Hepatocyte (in vitro differentiated cells): ENCODE data around the gene AKAP3. TPM values are rescaled to one million over a fixed set of nuclear protein-coding genes. Genes with fewer than 3 reads are reported as not detected.

ENCODE experiments used
- DNase-seq: peaks from one replicate; pipeline ENCODE4 v3.0.0-alpha.2; 2016; ENCODE audit warnings: low spot score
- H2AFZ ChIP-seq: fragments of 200-600 bp; sonication (generic); 2 replicates; pipeline ENCODE4 v1.6.0; 2016; ENCODE audit warnings: antibody characterized with exemption, mild to moderate bottlenecking
- H3K27ac ChIP-seq: fragments of 200-600 bp; sonication (generic); 2 replicates; pipeline ENCODE4 v1.5.1; 2016; ENCODE audit warnings: mild to moderate bottlenecking
- H3K27me3 ChIP-seq: fragments of 200-600 bp; sonication (generic); 2 replicates; pipeline ENCODE4 v1.6.1; 2016
- H3K36me3 ChIP-seq: fragments of 200-600 bp; sonication (generic); replicated peaks from 2 replicates; pipeline ENCODE4 v1.5.1; 2016; ENCODE audit warnings: low read depth; ENCODE audit not compliant: insufficient read depth
- H3K4me1 ChIP-seq: fragments of 200-600 bp; sonication (generic); 2 replicates; pipeline ENCODE4 v1.5.1; 2016; ENCODE audit warnings: mild to moderate bottlenecking, moderate library complexity; ENCODE audit not compliant: insufficient read depth
- H3K4me2 ChIP-seq: fragments of 200-600 bp; sonication (generic); 2 replicates; pipeline ENCODE4 v1.6.0; 2016
- H3K4me3 ChIP-seq: fragments of 200-600 bp; sonication (generic); 2 replicates; pipeline ENCODE4 v1.5.1; 2016; ENCODE audit warnings: mild to moderate bottlenecking
- H3K79me2 ChIP-seq: fragments of 200-600 bp; sonication (generic); 2 replicates; pipeline ENCODE4 v1.6.0; 2017; ENCODE audit warnings: mild to moderate bottlenecking
- H3K9me2 ChIP-seq: fragments of 200-600 bp; sonication (generic); replicated peaks from 2 replicates; pipeline ENCODE4 v1.6.0; 2017; ENCODE audit warnings: mild to moderate bottlenecking; ENCODE audit not compliant: insufficient read depth
- H3K9me3 ChIP-seq: fragments of 200-600 bp; sonication (generic); 2 replicates; pipeline ENCODE4 v1.5.1; 2016; ENCODE audit warnings: low read depth, mild to moderate bottlenecking
- H4K20me1 ChIP-seq: fragments of 200-600 bp; sonication (generic); 2 replicates; pipeline ENCODE4 v1.6.0; 2016; ENCODE audit warnings: mild to moderate bottlenecking; ENCODE audit not compliant: insufficient read depth, poor library complexity, severe bottlenecking
- CTCF ChIP-seq: fragments of 200-600 bp; sonication (generic); IDR thresholded peaks from 2 replicates; pipeline ENCODE4 v1.5.1; 2016; ENCODE audit warnings: antibody characterized with exemption, mild to moderate bottlenecking; ENCODE audit not compliant: poor library complexity
- EZH2 ChIP-seq: fragments of 200-600 bp; sonication (generic); IDR thresholded peaks from 2 replicates; pipeline ENCODE4 v1.6.1; 2016; ENCODE audit warnings: antibody characterized with exemption, mild to moderate bottlenecking, borderline replicate concordance
- EZH2phosphoT487 ChIP-seq: fragments of 200-600 bp; sonication (generic); IDR thresholded peaks from one replicate; pipeline ENCODE4 v1.6.1; 2018; ENCODE audit warnings: antibody characterized with exemption, mild to moderate bottlenecking, low read depth, moderate library complexity; ENCODE audit not compliant: unreplicated experiment, severe bottlenecking
- WGBS: methylation state at CpG from one replicate; pipeline ENCODE4 v1.1.6; 2016; ENCODE audit warnings: low lambda C conversion rate; ENCODE audit errors: missing lambda C conversion rate; 5-methylcytosine and 5-hydroxymethylcytosine counted together
- polyA plus RNA-seq: library from polyadenylated mRNA; unstranded; fragments of >200 nt; fragmentation: Nextera tagmentation; extraction: Ambion mirVana; gene quantifications from 2 replicates; pipeline ENCODE4 v1.2.1, GENCODE V29; 2016
- total RNA-seq: library from RNA; depleted of rRNA; stranded (reverse); fragments of >200 nt; gene quantifications from 2 replicates; pipeline ENCODE4 v1.2.3, GENCODE V29; 2014

The AKAP3 gene
- total and polyA plus RNA-seq, 2 experiments from 2014 or later: 1.3 to 3.5 TPM

- H3K79me2 ChIP-seq: no peaks in the 10 kb centered on the region
- H3K9me3 ChIP-seq: no peaks in the 10 kb centered on the region
- no peak for TF ChIP-seq CTCF
- no peak for TF ChIP-seq EZH2
- no peak for TF ChIP-seq EZH2phosphoT487
- H3K4me1 ChIP-seq: no peaks in the 10 kb centered on the region
- H3K4me3 ChIP-seq: no peak overlapping the region
- no peaks in the 10 kb centered on the region for H3K9me2 ChIP-seq
- H4K20me1 ChIP-seq: no peaks in the 10 kb centered on the region
- H2AFZ ChIP-seq: no peak overlapping the region
- H3K36me3 ChIP-seq: no peaks in the 10 kb centered on the region
- no peak overlapping the region for H3K4me2 ChIP-seq
- no peak for DNase-seq
- WGBS: 77% methylated on average over 7 of the region's 7 CpGs
- H3K27me3 ChIP-seq: no peaks in the 10 kb centered on the region
- no peak overlapping the region for H3K27ac ChIP-seq
These were observed 76.2 kb downstream of the AKAP3 start for GRCh38 chr12:4572680-4573079.

GRCh38 chr12:4569261-4569660 is 79.6 kb downstream of the AKAP3 start:
- no peak overlapping the region for H3K4me3 ChIP-seq
- H2AFZ ChIP-seq: no peak overlapping the region
- H3K9me2 ChIP-seq: no peaks in the 10 kb centered on the region
- DNase-seq: no peak
- H3K27ac ChIP-seq: no peak overlapping the region
- no peaks in the 10 kb centered on the region for H4K20me1 ChIP-seq
- H3K4me2 ChIP-seq: no peak overlapping the region
- H3K4me1 ChIP-seq: no peaks in the 10 kb centered on the region
- 95% methylated on average over 4 of the region's 4 CpGs for WGBS
- TF ChIP-seq EZH2 (no peak), CTCF (no peak), EZH2phosphoT487 (no peak)
- no peaks in the 10 kb centered on the region for H3K9me3 ChIP-seq
- H3K36me3 ChIP-seq: no peaks in the 10 kb centered on the region
- H3K27me3 ChIP-seq: no peaks in the 10 kb centered on the region
- H3K79me2 ChIP-seq: no peaks in the 10 kb centered on the region

GRCh38 chr12:4567073-4567881 is 81.6 kb downstream of the AKAP3 start:
- no peaks in the 10 kb centered on the region for H3K4me1 ChIP-seq
- no peak overlapping the region for H3K4me3 ChIP-seq
- H3K79me2 ChIP-seq: no peaks in the 10 kb centered on the region
- H3K9me2 ChIP-seq: no peaks in the 10 kb centered on the region
- H4K20me1 ChIP-seq: no peaks in the 10 kb centered on the region
- H3K9me3 ChIP-seq: no peaks in the 10 kb centered on the region
- no peak overlapping the region for H3K4me2 ChIP-seq
- H3K36me3 ChIP-seq: no peaks in the 10 kb centered on the region
- H2AFZ ChIP-seq: no peak overlapping the region
- WGBS: 86% methylated on average over 3 of the region's 3 CpGs
- DNase-seq: no peak
- TF ChIP-seq EZH2phosphoT487 (no peak), EZH2 (no peak), CTCF (no peak)
- no peak overlapping the region for H3K27ac ChIP-seq
- H3K27me3 ChIP-seq: no peaks in the 10 kb centered on the region
